HG03097 (cell line): Measurements from ENCODE around the gene NUDT9.
"Not testable (repeated sequence)": the region's sequence is repeated elsewhere in the genome, so short reads cannot be mapped to it uniquely, and the experiment has no call there.

ENCODE experiments used
- ATAC-seq: cut with Tn5 transposase; IDR thresholded peaks from one replicate; pipeline ENCODE4 v1.9.1; 2021; ENCODE audit not compliant: unreplicated experiment, low FRiP score

NUDT9 gene

GRCh38 chr4:87451537-87451936, 29.2 kb downstream of the NUDT9 start:
- ATAC-seq = no peak

GRCh38 chr4:87458913-87459312, 36.5 kb downstream of the NUDT9 start:
- no peak for ATAC-seq

- ATAC-seq = no peak
Measured at GRCh38 chr4:87461281-87461700, 38.9 kb downstream of the NUDT9 start.

- no peak for ATAC-seq
Measured at GRCh38 chr4:87462102-87462501, 39.7 kb downstream of the NUDT9 start.

- no peak for ATAC-seq
Measured at GRCh38 chr4:87465739-87466366, 43.5 kb downstream of the NUDT9 start.

- no peak for ATAC-seq
Measured at GRCh38 chr4:87469390-87469789, 47.0 kb downstream of the NUDT9 start.

- no peak for ATAC-seq
Measured at GRCh38 chr4:87476934-87477333, 54.6 kb downstream of the NUDT9 start.

GRCh38 chr4:87478732-87479250, 56.4 kb downstream of the NUDT9 start:
- ATAC-seq = no peak

- ATAC-seq = no peak
Measured at GRCh38 chr4:87481377-87481776, 59.0 kb downstream of the NUDT9 start.

GRCh38 chr4:87483247-87483646, 60.9 kb downstream of the NUDT9 start:
- ATAC-seq = not testable (repeated sequence)

- ATAC-seq = not testable (repeated sequence)
Measured at GRCh38 chr4:87488666-87489065, 66.3 kb downstream of the NUDT9 start.

- no peak for ATAC-seq
Measured at GRCh38 chr4:87489678-87490077, 67.3 kb downstream of the NUDT9 start.

- ATAC-seq = no peak
Measured at GRCh38 chr4:87490664-87491369, 68.4 kb downstream of the NUDT9 start.

- ATAC-seq = no peak
Measured at GRCh38 chr4:87491436-87491835, 69.1 kb downstream of the NUDT9 start.

GRCh38 chr4:87491851-87492250, 69.5 kb downstream of the NUDT9 start:
- not testable (repeated sequence) for ATAC-seq

GRCh38 chr4:87493115-87493514, 70.7 kb downstream of the NUDT9 start:
- no peak for ATAC-seq

GRCh38 chr4:87497159-87497558, 74.8 kb downstream of the NUDT9 start:
- ATAC-seq = no peak

- no peak for ATAC-seq
Measured at GRCh38 chr4:87497578-87497977, 75.2 kb downstream of the NUDT9 start.

- peak; percentile 81 for ATAC-seq
Measured at GRCh38 chr4:87498446-87498900, 76.1 kb downstream of the NUDT9 start.

GRCh38 chr4:87499403-87500091, 77.2 kb downstream of the NUDT9 start:
- peak; percentile 70 for ATAC-seq

GRCh38 chr4:87500092-87500462, 77.7 kb downstream of the NUDT9 start:
- peak; percentile 41 for ATAC-seq
